GM21381 (cell line): ENCODE results near the gene KANSL3.
"Not testable (repeated sequence)": the region's sequence is repeated elsewhere in the genome, so short reads cannot be mapped to it uniquely, and the experiment has no call there.

Source experiments
- ATAC-seq: cut with Tn5 transposase; IDR thresholded peaks from one replicate; pipeline ENCODE4 v1.9.1; 2021; ENCODE audit warnings: mild to moderate bottlenecking, moderate library complexity; ENCODE audit not compliant: unreplicated experiment

Gene KANSL3

DNA sequence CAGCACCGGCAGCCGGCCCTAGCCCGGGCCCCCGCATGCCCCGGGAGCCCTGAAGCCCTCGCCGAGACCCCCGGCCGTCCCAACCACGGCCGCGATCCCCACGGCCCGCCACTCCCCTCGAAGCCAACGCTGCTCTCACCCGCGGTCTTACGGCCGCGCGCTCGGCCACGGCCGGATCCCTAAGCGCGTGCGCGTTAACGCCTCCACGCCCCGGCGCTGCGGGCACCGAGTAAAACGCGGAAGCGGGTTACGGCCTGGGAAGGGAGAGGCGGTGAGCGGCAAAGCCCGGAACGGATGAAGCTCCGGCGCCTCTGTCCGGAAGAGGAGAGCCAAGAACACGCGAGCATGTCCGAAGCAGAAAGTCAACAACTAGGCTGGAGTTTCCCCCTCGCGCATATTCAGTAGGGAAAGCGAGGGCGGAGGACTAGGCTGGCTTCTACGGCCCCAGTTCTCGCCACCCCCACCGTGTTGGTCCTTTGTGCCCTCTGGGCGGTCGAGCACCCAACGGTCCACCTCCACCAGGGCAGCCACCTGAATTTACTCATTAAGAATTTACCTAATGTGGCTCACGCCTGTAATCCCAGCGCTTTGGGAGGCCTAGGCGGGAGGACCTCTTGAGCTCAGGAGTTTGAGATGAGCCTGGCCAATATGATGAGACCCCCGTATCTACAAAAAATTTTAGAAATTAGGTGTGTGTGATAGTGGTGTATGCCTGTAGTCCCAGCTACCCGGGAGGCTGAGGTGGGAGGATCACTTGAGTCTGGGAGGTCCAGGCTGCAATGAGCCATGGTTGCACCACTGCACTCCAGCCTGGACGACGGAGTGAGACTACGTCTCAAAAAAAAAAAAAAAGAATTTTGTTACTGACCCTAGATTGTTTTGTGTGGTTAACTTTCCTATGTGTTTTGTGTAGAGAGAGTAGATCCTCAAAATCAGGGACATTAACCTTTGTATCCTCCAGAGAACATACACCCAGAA, at the start of gene KANSL3:
Gene KANSL3 (minus strand): TSS at position 169 of the 978 bp plus-strand sequence. CDS start 1,177 bp downstream, outside the sequence.
- ATAC-seq = peak; percentile 80

GRCh38 chr2:96687266-96687665, 49.2 kb upstream of the KANSL3 start:
- no peak for ATAC-seq

GRCh38 chr2:96685577-96686459, 47.7 kb upstream of the KANSL3 start:
- ATAC-seq = no peak

GRCh38 chr2:96684883-96685576, 46.9 kb upstream of the KANSL3 start:
- ATAC-seq = no peak

- no peak for ATAC-seq
Observed at GRCh38 chr2:96683972-96684820, 46.1 kb upstream of the KANSL3 start.

DNA sequence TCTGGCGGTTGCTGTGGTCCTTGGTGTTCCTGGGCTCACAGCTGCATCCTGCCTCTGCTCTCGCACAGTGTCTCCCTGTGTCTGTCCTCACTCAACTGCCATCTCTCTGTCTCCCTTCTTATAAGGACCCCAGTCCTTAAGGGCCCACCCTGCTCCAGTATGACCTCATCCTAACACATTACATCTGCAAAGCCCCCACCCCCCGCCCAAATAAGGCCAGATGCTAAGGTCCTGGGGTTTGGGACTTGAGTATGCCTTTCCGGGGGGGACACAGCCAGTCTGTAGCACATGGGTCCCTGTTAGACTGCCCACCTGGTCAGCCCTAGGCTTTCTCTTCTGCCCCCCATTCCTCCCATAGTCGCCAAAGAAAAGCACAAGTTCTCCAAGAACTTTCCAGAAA, 45.2 kb upstream of the KANSL3 start:
- ATAC-seq = no peak

DNA sequence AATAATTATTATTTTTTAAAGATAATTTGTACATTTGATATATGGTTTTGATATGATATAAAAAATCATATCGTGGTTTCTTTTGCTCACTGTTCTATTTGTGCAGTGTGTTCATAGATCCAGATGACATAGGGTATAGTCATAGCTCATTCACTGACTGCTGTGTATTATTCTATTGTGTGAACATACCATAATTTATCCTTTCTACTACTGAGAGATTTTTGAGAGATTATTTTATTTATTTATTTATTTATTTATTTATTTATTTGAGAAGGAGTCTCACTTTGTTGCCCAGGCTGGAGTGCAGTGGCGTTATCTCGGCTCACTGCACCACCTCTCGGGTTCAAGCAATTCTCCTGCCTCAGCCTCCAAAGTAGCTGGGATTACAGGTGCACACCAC, 43.4 kb upstream of the KANSL3 start:
- no peak for ATAC-seq

GRCh38 chr2:96680561-96681141, 42.5 kb upstream of the KANSL3 start:
- ATAC-seq = no peak

GRCh38 chr2:96679848-96680247, 41.7 kb upstream of the KANSL3 start:
- no peak for ATAC-seq

DNA sequence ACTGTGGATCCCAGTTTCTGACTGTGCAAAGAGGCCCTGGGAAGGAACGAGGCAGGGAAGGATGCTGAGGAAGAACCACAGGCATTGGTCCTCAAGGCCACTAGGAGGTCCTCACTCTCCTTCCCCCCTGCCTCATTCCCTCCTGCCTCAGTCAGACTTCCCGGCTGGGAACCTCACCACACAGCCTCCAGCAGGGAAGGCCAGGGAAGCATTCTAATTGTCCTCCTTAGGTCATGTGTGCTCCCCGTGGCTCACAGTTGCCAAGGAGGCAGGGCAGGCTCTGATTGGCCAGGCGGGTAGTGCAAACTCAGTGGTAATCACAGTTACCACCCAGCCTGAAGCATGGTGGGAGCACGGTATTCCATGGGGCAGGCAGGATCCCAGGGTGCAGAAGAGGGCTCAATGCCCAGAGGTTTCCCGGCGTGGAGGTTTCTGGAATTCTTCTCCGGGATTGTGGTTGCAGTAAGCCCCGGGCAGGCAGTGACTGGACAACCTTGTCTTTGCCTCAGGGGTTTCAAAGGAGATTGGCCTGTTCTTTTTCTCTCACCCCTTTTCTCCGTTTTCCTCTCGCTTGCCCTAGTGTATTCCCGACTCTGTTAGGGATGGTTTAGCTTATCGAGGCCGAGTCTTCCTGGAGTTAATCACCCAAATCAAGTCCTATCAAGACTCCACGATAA, 31.6 kb upstream of the KANSL3 start:
- ATAC-seq = no peak

- no peak for ATAC-seq
Observed at GRCh38 chr2:96668771-96669170, 30.7 kb upstream of the KANSL3 start.

DNA sequence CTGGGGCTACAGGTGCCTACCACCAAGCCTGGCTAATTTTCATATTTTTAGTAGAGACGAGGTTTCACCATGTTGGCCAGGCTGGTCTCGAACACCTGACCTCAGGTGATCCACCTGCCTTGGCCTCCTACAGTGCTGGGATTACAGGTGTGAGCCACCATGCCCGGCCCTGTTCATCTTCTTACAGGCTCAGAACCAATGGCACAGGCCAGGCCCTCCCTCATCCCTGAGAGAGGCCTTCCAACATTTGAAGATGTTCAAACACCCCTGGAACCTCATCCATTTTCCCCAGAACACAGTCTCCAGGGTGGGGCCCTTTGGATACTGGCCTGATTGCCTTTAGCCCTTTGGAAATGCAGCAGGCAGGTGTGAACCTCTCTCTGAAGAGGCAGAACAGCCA, 27.6 kb upstream of the KANSL3 start:
- not testable (repeated sequence) for ATAC-seq

DNA sequence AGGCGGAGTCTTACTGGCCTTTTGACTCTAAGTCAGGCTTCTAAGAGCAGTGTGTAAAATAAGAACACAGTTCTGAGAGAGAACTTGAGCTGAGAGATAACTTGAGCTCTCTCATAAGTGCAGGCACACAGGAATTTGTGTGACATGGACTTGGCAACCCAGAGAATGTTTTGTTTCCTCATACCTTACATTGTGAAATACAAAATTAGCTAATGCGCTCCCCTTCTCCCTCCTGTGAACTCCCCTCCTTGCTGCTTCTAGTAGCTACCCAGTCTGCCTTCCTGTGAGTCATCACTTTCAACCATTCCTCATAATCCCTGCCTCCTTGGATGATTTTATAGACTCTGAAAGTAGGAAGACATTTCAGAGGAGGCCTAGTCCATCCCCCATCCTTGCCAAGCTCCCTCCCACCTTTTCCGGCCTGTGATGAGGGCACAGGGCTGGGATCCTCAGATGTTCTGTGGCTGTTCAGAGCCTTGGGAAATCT, 27.0 kb upstream of the KANSL3 start:
- ATAC-seq = no peak

DNA sequence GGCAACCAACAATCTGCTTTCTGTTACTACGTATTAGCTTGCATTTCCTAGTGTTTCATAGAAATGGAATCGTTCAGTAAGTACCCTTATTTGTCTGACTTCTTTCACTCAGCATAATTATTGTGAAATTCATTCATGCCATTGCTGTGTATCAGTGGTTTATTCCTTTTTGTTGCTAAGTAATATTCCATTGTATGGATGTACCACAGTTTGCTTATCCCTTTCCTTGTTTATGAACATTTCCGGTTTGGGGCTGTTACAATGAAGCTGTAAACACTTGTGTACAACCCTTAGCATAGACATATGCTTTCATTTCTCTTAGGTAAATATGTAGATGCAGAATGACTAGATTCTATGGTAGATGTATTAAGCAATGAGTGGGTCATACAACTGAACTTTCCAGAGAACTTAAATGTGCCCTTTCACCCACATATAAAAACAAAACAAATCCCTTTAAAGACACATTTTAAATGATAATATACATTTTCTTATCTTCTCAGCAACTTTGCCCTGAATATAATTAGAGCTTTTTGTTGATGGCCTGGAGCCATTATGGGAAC, 26.3 kb upstream of the KANSL3 start:
- ATAC-seq = no peak

DNA sequence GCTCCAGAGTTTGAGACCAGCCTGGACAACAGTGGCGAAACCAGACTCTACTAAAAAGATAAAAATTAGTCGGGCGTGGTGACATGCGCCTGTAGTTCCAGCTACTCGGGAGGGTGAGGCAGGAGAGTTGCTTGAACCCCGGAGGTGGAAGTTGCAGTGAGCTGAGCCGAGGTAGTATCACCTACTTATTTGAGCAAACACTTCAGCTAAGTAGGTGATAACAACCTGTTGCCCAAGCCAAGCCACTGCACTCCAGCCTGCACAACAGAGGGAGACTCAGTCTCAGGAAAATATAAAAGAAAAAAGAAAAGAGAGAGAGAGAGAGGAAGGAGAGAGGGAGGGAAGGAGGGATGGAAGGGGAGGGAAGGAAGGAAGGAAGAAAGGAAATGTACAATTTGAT, 25.7 kb upstream of the KANSL3 start:
- ATAC-seq = no peak

GRCh38 chr2:96663177-96663576, 25.1 kb upstream of the KANSL3 start:
- no peak for ATAC-seq

DNA sequence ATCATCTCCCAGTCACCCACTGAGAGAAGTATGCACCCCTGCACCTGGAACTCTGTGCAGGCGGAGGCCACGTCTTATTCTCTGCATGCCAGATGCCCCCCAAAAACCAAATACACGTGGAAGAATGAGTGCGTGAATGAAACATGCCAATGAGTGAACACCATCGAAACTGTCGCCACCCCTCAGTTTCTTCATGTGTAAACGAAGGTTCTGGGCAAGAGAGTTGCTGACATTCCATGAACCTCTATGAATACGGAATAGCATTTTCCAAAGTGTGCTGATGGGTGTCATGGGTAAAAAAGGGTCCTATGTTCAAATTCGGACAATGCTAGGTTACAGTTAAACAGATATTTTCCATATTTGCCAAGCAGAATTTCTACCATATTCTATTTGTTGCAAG, 24.2 kb upstream of the KANSL3 start:
- no peak for ATAC-seq

DNA sequence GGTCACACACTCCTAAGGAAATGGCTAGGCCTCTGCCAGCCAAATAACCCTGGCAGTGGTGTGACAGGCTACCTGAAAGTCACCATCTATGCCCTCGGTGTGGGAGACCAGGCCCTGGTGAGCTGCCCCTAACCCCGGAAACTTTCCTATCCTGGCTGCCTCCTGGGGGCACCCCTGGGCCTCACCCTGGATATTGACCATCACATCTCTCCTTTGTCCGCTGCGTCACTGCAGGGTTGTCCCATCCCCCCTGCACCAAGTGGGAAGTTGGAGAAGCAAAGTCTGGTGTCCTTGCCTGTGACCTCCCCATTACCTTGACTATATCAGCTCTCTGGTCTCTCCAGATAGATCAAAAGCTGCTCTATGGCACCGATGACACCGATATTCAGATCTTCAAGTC, 23.2 kb upstream of the KANSL3 start:
- no peak for ATAC-seq

DNA sequence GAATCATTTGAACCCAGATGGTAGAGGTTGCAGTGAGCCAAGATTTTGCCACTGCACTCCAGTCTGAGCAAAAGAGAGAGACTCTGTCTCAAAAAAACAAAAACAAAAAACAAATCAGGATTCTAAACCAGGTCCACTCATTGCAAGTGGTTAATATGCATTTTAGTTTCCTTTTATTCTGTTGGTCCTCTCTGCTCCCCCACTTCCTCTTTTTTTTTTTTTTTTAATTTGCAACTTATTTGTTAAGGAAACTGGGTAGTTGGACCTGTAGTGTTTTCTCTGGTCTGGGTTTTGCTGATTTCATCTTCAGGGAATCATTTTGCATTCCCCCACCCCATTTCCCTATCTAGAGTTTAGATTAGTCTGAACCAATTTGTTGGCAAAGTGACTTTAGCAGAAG, 18.4 kb upstream of the KANSL3 start:
- ATAC-seq = no peak
